CD4-positive, alpha-beta T cell treated with Interleukin-4 for 4 hours (primary cell): ENCODE results near the gene MYPN.

Experiments used
- DNase-seq: peaks from one replicate; pipeline ENCODE4 v3.0.0-alpha.2; 2020

The MYPN gene

DNA sequence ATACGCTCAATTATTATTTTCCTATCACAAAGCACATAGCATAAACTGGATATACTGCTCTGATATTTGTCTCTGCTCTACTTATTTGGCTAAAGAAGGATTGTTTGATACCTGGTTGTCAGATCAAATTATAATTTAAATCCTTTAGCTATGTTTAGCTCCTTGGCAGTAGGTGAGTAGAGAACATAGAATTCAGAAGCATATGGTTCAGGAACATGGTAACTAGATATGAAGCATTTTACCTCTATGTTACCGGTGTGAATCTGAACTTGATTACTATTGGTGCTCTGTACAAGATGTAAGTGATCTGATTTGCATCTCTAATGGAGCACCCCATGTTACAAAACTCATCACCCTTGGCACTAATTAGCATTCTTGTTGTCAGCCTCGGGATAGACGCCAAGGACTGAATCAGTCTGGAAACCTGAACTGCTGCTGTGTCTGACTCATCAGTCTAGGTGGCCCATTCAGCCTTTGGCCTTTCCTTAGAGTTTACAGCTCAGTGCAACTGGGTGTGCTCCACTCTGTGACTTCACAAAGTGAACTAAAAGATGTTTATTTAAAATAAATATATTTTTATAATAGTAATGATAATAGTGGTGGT lies 12.3 kb upstream of the MYPN start:
- no peak for DNase-seq

DNA sequence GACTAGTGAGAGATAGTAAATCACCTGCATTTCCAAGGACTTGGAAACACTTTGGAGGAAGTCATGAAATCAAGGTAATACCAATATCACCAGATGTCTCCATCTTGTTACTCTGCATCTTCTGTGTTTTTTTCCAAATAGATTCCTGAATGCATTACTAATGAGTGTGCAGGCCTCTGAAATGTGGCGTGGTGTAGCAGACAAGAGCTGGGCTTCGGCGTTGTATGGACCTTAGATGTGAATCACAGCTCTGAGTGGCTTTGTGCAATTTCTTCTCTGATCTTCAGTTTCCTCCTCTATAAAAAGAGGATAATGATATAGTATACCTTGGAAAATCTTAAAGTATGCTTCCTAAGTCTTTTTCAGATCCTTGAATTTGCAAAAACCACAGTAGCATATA lies 9.6 kb upstream of the MYPN start:
- DNase-seq, result no peak

DNA sequence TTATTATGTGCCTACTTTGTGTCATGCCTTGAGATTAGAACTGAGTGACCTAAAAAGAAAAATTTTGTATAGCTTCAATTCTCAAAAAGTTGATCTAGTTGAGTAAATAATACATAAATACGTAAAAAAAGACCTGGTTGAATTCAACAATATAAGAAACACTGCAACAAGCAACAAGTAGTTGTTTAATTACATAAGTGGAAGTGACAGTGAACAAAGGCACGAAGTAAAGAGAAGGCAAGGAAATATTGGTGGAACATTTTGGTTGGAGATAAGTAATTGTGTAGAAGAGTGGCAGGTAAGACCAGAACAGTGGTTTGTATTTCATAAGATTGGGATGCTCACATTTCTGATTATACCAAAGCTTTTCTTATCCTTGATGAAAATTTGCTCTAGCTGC lies 8.2 kb upstream of the MYPN start:
- no peak for DNase-seq

DNA sequence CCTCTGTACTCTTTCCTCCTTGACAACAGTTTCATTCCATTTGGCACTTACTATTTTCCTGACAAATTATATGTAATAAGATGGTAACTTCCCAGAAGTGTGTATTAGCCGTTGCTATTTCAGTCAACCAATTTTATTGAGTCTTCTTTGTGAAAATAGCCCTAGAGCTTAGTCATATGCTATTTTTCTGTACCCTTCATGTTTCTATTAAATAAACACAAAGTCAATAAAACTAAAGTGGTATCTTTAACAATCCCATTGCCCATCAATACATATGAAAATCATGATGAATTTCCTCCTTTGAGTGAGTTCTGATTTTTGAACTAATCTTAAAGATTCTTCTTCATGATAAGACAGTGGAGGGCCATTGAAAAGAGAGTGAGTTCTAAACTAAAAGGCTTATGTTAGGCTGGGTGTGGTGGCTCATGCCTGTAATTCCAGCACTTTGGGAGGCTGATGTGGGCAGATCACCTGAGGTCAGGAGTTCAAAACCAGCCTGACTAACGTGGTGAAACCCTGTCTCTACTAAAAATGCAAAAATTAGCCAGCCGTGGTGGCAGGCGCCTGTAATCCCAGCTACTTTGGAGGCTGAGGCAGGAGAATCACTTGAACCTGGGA lies 5.9 kb upstream of the MYPN start:
- DNase-seq, result no peak

DNA sequence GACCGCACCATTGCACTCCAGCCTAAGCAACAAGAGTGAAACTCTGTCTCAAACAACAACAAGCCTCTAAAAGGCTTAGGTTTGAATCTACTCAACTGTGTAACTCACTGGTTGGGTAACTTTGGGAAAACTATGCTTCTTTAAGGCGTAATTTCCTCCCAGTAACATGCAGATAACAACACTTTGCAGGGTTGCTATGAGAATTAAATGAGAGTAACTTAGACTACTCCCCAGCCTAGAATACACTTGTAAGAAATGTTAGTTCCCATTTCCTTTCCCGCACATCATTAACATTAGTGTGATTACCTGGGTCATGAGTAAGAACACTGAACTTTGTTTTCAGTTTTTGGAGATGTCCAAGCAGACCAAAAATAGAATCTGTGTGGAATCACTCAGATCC lies 5.4 kb upstream of the MYPN start:
- DNase-seq, result no peak

DNA sequence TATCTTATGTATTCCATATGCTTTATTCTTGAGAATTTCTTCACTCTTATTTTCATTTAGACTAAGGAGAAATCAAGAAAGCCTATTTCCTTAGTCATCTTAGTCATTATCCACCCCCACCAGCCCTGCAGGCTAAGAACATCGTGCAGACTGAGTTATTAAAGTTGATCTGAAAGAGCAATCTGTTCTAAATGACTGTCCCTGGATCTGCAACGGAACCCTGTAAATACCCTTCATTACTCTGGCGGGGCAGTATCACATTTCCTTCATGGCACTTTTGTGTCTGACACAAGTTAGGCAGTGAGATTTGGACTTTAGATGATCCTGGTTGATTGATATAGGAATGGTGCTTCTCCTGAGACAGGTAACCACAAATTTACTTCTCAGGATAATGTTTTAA lies 3.5 kb upstream of the MYPN start:
- no peak for DNase-seq

DNA sequence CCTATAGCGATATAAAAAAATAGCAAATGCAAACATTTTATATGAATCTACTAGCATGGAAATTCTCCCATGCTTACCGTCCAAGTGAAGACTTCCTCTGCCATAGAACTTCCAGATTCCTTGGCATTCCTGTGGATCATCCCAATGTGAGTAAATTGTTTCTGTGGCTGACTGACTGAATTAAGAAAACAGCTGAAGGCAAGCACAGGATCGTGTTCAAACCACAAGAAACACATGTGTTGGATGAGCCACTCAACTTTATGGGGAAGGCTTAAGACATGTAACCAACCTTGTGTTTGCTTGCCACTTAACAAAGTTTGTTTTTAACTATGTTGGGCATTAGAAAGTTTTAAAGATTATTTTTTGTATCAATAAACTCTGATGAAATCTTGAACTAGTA lies 2.6 kb upstream of the MYPN start:
- no peak for DNase-seq

DNA sequence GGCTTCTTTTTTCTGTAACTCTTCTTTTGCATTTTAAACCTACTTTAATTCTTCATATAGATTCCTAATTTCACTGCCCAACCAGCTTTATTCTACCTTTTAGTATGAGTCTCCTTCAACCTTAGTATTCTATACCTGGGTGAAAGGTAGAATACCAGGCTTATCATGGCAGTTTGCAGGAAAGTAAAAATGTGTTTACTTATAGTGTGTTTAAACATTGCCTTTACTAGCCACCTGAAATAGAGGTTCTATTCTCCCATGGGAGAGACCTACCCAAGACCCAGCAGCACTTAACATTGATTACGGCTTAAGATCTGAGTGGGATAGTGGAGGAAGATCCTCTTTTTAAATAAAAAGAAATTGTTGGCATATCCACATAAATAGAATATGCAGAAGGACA lies 1.6 kb upstream of the MYPN start:
- no peak for DNase-seq

DNA sequence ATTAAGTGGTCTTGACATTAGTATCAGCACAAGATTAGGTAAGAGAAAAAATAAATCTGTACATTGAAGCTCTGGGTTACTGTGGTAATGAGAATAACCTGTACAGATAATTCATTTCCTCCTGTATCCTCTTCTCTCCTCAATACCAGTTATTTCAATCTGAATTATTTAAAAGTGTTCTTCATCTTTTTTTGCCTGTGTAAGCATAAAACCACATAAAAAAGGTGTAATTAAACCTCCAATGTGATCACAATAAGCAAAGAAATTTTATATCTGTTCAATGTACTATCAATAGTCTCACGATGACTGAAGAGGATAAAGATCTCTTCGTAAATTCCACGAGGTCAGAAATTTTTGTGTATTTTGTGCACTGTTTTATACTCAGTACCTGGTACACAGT lies 1.2 kb upstream of the MYPN start:
- DNase-seq, result no peak

DNA sequence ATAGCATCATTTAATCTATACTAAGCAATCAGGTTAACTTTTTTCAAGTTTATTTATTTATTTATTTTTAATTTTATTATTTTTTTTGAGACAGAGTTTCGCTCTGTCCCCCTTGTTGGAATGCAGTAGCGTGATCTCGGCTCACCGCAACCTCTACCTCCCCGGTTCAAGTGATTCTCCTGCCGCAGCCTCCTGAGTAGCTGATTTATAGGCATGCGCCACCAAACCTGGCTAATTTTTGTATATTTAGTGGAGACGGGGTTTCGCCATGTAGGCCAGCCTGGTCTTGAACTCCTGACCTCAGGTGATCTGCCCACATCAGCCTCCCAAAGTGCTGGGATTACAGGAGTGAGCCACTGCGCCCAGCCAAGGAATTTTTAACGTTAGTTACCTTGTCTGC lies 635 bp upstream of the MYPN start:
- no peak for DNase-seq

DNA sequence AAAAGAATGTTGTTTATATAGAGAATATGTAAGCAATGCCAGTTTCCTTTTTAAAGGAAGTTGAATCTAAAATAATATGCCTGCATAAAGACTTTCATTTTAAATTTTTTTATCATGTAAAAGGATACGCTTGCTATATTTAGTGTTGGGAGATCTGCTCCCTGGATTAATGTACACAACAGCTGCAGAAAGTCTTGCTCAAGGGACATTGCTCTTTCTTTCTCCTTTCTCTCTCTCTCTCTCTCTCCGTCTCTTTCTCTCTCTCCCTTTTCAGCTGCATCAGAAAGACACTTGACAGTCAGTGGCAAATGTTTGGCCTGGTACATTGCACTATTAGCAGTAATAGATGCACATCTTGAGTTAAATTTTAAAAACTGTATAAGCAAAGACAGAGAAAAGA lies 739 bp downstream of the MYPN start:
- DNase-seq, result no peak

DNA sequence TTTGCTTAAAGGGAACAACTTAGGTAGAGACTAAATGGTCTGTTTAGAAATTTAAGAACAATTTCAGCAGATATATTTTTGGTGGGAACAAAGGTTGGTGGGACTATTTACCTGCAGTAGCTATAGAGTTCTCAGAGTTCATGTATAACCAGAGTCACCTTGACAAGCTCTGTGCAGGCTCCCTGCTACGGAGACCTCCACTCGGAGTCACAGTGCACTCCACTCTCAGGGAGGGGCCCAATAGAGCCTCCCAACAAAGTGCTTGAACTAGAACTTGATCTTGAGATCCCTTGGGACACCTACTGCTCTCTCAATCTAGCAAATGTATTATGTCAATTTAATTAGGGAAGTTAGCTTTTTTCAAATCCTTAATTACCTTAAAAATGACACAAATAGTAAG lies 2.3 kb downstream of the MYPN start:
- no peak for DNase-seq

DNA sequence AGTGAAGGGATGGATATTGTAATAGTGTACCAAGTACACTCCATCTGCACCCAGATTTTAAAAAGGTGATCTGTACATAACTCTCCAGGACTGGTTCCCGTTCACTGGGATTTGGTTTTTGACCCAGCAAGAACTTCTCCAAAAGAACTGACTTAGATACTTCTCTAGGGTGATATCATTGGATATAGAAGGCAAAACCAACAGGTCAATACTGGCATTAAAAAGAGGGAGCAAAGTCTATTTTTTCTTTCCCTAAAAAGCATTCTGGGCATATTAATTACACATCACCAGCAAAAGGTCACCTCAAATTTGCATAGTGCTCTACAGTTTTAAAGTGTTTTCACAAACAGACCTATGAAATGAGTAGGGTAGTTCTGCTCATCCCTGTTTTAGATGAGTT lies 3.5 kb downstream of the MYPN start:
- DNase-seq, result no peak

DNA sequence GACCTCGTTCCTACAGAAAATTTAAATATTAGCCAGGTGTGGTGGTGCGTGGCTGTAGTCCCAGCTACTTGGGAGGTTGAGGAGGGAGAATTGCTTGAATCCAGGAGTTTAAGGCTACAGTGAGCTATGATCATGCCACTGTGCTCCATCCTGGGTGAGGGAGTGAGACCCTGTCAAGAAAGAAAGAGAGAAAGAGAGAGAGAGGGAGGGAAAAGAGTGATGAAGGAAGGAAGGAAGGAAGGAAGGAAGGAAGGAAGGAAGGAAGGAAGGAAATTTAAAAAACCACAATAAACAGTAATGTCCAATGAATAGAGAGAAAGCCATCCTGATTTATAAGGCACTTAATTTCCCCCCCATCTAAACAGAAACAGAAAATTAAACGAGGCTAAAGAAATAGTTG lies 9.4 kb downstream of the MYPN start:
- DNase-seq, result no peak

DNA sequence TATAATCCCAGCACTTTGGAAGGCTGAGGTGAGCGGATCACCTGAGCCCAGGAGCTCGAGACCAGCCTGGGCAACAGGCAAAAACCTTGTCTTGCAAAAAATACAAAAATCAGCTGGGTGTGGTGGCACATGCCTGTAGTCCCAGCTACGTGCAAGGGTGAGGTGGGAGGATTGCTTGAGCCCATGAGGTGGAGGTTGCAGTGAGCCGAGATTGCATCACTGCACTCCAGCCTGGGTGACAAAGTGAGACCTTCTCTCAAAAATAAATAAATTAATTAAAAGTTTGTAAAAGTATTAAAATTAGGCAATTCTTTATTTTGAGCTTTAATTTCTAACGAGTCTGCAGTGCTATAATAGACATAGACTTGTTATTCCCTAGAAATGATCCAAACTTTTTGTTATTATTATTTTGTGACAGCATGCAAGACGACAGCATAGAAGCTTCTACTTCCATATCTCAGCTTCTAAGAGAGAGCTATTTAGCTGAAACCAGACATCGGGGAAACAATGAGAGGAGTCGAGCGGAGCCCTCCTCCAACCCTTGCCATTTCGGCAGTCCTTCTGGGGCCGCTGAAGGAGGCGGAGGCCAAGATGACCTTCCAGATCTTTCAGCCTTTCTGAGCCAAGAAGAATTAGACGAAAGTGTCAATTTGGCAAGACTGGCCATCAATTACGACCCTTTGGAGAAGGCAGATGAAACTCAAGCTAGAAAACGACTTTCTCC lies 11.9 kb downstream of the MYPN start:
- no peak for DNase-seq

DNA sequence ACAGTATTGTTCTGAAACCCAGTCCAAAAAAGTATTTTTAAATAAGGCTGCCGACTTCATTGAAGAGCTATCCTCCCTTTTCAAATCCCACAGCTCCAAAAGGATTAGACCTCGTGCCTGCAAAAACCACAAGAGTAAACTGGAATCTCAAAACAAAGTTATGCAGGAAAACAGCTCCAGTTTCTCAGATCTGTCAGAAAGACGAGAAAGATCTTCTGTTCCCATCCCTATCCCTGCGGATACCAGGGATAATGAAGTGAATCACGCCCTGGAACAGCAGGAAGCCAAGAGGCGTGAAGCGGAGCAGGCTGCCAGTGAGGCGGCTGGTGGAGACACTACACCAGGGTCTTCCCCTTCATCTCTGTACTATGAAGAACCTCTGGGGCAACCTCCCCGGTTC lies 12.6 kb downstream of the MYPN start:
- DNase-seq, result no peak

DNA sequence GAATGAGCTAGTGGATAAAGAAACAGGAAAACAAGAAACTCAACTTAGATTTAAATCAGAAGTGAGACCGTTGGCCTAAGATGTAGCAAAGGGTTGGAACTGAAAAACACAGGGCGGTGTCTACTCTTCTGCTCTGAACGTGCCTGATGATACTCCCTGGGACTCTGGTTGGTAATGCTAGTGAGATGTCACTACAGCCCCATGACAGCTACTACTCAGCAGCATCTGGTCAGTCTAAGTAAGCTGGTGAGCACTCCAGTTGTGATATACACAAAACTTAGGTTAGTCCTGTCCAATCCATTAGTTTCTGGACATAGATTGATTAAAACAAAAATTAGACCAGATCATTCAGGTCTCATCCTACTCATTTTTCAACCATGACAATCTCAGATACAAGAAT lies 15.4 kb downstream of the MYPN start:
- no peak for DNase-seq

DNA sequence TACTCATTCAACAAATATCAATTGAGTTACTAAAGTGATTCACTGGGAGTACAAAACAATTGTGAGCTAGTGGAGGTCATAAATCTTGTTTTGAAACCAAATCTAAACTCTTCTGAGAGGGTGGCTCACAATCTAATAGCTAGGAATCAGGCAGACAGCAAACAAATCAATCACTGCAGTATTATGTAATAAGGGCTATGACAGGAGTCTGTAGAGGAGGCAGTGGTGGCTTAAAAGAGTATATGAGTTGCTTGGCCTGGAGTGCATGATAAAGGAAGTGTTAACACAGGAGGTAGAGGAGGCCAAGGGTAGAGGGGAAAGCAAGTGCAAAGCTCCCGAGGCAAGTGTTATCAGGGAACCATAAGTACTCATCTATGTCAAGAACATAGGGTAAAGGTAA lies 16.5 kb downstream of the MYPN start:
- no peak for DNase-seq

DNA sequence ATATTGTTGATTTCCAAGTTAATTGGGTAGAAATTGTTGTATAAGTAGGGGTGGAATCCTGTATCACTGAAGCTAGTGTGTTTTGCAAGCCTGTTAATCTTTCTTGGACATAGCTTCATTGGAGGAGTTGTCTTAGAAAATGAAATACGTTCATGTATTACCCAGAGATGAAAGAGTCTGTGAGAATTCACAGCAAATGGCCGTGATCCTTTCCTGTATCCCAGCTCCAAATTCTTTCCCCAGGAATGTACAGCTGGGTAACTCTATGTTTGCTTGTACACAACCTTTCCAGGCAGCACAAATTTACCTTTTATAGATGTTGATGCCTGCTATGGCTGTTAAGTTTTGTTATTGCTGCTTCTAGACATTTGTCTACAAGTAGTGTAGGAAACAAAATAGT lies 18.7 kb downstream of the MYPN start:
- no peak for DNase-seq

DNA sequence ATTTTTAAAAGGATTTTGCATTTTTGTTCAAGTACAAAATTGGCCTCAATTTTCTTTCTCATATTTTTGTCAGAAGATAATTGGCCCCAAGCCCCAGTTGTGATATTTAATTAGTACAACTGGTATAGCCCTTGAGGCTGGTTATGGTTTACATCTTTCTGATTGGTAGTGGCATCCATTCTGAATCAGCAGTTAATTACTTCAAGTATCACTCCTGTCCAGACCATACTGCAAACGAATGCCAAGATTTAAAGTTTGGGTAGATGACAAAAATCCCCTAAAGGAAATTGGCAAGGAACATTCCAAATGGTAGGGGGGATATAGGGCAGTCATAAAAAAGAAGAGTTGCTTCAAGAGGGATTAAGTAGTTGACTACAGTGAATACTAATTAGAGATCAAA lies 23.1 kb downstream of the MYPN start:
- no peak for DNase-seq

DNA sequence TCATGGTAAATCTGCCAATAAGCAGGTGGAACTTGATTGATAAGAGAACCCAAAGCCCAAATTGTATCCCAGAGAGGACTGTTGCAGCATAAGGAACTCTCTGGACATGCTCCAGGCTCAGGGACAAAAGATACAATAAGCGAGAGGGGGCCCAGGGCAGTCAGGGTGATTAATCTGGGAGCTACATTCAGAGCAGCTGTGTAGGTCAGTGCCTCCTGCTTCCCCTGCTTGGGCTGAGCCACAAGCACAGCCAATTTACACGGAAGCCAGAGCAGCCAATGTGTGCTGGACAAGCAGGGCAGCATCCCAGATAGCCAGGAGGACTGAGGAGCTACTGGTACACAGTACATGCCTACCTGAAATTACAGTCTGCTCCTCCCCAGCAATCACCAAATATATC lies 24.2 kb downstream of the MYPN start:
- DNase-seq, result no peak

DNA sequence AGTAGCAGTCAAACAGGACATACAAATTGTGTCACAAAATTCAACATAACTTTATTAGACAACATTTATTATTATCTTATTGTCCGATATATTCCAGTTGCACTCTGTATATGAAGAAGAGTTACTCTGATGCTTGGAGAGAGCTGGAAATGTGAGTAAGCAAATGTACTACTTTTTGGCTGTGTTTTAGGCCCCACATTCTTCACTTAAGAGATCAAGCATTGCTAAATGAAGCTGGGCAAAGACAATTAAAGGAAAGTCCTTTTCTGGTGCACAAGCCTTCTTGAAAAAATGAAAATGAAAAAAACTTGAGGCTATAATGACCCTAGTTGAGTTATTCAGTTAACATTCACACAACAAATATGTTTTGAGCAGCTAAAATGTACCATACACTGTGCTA lies 26.1 kb downstream of the MYPN start:
- DNase-seq, result no peak

DNA sequence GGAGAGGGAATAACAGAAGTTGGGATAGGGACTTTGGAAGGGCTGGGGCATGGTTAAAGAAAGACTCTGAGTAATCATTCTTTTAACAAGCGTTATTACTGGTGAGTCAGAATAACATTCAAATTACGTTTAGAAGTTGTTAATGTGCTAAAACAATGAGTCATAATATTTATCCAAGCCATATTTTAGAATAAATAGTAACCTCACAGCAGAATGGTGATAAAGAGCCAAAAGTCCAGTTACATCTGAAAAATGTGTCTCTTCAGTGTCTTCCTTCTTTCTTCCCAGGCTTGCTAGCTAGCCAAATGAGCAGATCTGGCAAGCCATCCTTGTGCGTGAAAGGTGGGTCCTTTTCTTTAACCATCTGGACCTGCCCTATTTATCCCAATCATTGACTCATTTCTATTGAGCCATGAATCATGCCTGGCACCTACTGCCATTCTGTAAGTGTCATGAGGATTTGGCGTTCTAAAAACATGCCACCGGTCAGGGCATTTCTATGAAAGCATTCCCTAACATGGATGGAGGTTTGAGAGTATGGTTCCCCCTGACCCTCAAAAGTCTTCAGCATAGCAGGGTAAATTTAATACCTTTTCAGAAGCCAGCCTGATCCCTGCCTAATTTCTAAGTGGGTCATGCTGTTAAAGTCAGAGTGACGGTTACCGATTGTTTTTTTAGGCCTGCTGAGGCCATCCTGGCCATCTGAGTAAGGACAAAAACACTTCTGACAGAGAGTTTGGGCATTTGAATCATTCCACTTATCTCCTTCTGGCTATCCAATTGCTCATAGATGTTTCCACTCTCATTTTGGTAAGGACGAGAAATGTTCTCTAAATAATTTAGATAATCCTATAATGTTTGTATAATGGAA lies 26.9 kb downstream of the MYPN start:
- no peak for DNase-seq

DNA sequence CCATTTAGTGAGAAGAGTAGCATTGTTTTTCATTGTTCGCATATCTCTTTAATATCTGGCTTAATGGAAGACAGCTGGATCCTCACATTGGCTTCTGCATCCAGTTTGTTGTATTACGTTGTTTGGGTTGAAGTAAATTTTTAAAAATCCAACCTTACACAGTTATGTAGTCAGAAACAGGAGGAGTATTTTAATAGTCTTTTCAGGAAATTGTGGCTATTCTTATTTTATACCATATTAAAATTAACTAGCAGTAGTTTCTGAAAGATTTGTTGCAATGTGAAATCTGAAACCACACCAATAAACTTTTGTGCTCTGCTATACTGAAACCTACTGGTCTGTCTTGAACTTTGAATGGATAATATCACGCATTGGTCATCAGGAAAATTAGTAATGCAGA lies 27.9 kb downstream of the MYPN start:
- no peak for DNase-seq
